Panc1 (cell line): ENCODE data around the gene ACSM2B. TPM values are rescaled to one million over a fixed set of nuclear protein-coding genes. Genes with fewer than 3 reads are reported as not detected.
"Not testable (repeated sequence)": the region's sequence is repeated elsewhere in the genome, so short reads cannot be mapped to it uniquely, and the experiment has no call there.

Experiments
- ATAC-seq: fragments of 200-7000 bp; cut with Tn5 transposase; 2 replicates; pipeline ENCODE4 v1.9.1; 2020; ENCODE audit warnings: mild to moderate bottlenecking, moderate library complexity
- BruUV-seq: library from RNA; stranded (reverse); fragments of 400-500 nt; replicated peaks from 2 replicates; lab custom pipeline; 2021; lab: Mats Ljungman, UMichigan
- CTCF ChIA-PET: fragments of 300-600 bp; sonication (Branson Sonifier 250); formaldehyde crosslinking; loops from one replicate; lab custom pipeline; 2022; ENCODE audit warnings: antibody characterized with exemption; lab: Charles Lee
- POLR2A ChIA-PET: fragments of 300-600 bp; sonication (Branson Sonifier 250); formaldehyde crosslinking; loops from one replicate; lab custom pipeline; 2022; ENCODE audit warnings: antibody characterized with exemption; lab: Charles Lee
- DNase-seq: peaks from one replicate; pipeline ENCODE4 v3.0.0-alpha.2; 2010; ENCODE audit warnings: low read depth, low spot score
- H3K27ac ChIP-seq: 2 replicates; pipeline ENCODE4 v1.5.1; 2011; ENCODE audit warnings: mild to moderate bottlenecking, low read length, inconsistent platforms
- H3K27me3 ChIP-seq: fragments of 200-500 bp; sonication (Bioruptor generic); 2 replicates; pipeline ENCODE4 v1.6.0; 2014; ENCODE audit warnings: low read length, inconsistent platforms; ENCODE audit not compliant: control insufficient read depth, insufficient read depth
- H3K36me3 ChIP-seq: fragments of 200-500 bp; sonication (Bioruptor generic); 2 replicates; pipeline ENCODE4 v1.5.1; 2014; ENCODE audit warnings: inconsistent platforms, mild to moderate bottlenecking, low read length, moderate library complexity; ENCODE audit not compliant: control insufficient read depth, insufficient read depth
- H3K4me1 ChIP-seq: 2 replicates; pipeline ENCODE4 v1.5.1; 2011; ENCODE audit warnings: inconsistent platforms, mild to moderate bottlenecking, low read length, moderate library complexity; ENCODE audit not compliant: control insufficient read depth, insufficient read depth
- H3K4me3 ChIP-seq, 2 experiments: 2 replicates each; pipeline ENCODE4 v1.5.1; 2011 to 2012; ENCODE audit warnings: low read depth in 2 of 2, low read length in 2 of 2, mild to moderate bottlenecking in 2 of 2, inconsistent platforms in 1 of 2, moderate library complexity in 1 of 2
- H3K9me3 ChIP-seq: fragments of 200-500 bp; sonication (Bioruptor generic); 2 replicates; pipeline ENCODE4 v1.5.1; 2014; ENCODE audit warnings: low read depth, mild to moderate bottlenecking, inconsistent platforms, low read length, moderate library complexity; ENCODE audit not compliant: control insufficient read depth, insufficient read depth
- in situ Hi-C: cut with HindIII; loops from 2 replicates; pipeline ENCODE4 v1.10.0; 2016; ENCODE audit warnings: low sequenced_read_pairs, low pct_unique_long_range_greater_than_20kb
- intact Hi-C: fragments of 100-400 bp; cut with micrococcal nuclease; formaldehyde crosslinking; loops from one replicate; pipeline ENCODE4 v1.10.0; 2022; ENCODE audit not compliant: unreplicated experiment
- total RNA-seq: library from RNA; stranded (reverse); gene quantifications from one replicate; pipeline ENCODE4 v1.2.1, GENCODE V29; 2021; ENCODE audit not compliant: unreplicated experiment

ACSM2B gene
- total RNA-seq, 1 experiment from 2014 or later = 0.10 TPM

- intact Hi-C loops, CTCF ChIA-PET, POLR2A ChIA-PET, H3K27ac ChIP-seq, H3K4me3 ChIP-seq, DNase-seq, in situ Hi-C loops, H3K4me1 ChIP-seq, BruUV-seq, H3K36me3 ChIP-seq, H3K9me3 ChIP-seq, ATAC-seq, H3K27me3 ChIP-seq: not testable (repeated sequence)
These were observed 16.6 kb upstream of the ACSM2B start for GRCh38 chr16:20592780-20593179.

- H3K9me3 ChIP-seq, in situ Hi-C loops, POLR2A ChIA-PET, H3K36me3 ChIP-seq, H3K4me3 ChIP-seq, CTCF ChIA-PET, DNase-seq, H3K4me1 ChIP-seq, intact Hi-C loops, BruUV-seq, ATAC-seq, H3K27me3 ChIP-seq, H3K27ac ChIP-seq: not testable (repeated sequence)
These were observed 13.3 kb upstream of the ACSM2B start for GRCh38 chr16:20589486-20589885.

- H3K4me3 ChIP-seq, ATAC-seq, intact Hi-C loops, H3K27me3 ChIP-seq, in situ Hi-C loops, POLR2A ChIA-PET, H3K36me3 ChIP-seq, DNase-seq, H3K9me3 ChIP-seq, BruUV-seq, CTCF ChIA-PET, H3K27ac ChIP-seq, H3K4me1 ChIP-seq: not testable (repeated sequence)
These were observed 11.5 kb upstream of the ACSM2B start for GRCh38 chr16:20587645-20588074.

DNA sequence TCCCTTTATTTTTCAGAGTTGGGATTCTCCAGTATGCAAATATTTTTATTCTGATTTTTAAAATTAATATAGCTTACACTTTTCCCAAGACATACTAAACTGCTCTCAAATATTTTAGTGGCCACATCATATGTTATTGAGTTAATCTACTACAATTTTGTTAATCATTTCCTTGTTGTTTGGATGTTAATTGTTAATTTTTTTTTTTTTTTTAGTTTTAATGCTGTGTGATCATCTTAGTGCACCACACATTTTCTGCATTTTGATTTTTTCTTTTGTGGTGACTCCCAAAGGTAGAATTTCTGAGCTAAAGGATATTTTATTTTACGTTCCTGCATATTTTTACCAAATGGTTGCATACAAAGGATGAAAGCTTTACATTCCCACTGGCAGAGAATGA, 10.5 kb upstream of the ACSM2B start:
- in situ Hi-C loops, intact Hi-C loops, H3K4me3 ChIP-seq, ATAC-seq, H3K36me3 ChIP-seq, CTCF ChIA-PET, H3K9me3 ChIP-seq, BruUV-seq, H3K27ac ChIP-seq, DNase-seq, H3K4me1 ChIP-seq, POLR2A ChIA-PET, H3K27me3 ChIP-seq: not testable (repeated sequence)

DNA sequence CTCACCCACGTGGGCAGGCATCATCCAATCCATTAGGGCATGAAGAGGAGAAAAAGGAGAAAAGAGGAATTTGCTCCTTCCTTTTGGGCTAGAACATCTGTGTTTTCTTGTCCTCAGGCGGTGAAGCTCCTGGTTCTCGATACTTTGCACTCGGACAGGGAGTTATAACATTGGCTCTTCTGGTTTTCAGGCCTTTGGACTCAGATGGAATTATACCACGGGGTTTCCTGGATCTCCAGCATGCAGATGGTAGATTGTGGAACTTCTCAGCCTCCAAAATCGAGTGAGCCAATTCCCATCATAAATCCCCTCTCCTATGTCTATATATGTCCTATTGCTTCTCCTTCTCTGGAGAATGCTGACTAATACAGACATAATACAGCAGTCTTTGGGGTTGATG, 9.9 kb upstream of the ACSM2B start:
- H3K27ac ChIP-seq, H3K4me1 ChIP-seq, BruUV-seq, H3K4me3 ChIP-seq, CTCF ChIA-PET, H3K36me3 ChIP-seq, ATAC-seq, H3K9me3 ChIP-seq, in situ Hi-C loops, DNase-seq, intact Hi-C loops, POLR2A ChIA-PET, H3K27me3 ChIP-seq: not testable (repeated sequence)

DNA sequence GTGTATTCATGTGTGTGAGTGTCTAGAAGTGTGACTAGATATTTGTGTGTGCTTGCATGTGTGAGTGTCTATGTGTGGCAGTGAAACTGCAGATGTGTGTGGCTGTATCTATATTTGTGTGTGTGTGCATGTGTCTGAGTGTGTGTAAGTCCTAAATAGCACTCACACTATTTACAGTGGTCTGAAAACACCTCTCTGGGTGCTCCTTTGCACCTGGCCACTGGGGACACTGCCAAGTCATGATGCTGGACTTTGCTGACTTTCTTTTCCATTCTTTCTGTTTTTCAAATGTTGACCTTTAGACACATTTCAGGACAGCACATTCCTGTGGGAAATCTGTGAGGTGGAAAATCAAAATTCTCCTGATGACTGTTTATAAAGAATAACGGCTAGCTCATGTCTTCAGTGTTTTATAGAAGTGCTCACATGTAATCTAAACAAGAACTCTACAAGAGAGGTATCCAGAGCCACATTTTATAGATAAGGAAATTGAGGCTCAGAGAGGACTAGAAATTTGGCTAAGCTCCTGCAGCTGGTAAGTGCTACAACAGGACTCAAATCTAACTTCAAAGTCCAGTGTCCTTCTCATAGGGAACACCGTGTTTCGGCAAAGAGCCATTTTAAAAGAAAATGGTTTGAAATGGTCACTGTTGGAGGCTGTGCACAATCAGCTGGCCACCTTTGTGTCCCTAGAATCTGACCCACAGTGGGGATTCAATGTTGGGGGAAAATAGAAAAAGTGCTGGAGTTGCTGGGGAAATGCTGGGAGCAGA, 4.5 kb upstream of the ACSM2B start:
- H3K27ac ChIP-seq, DNase-seq, ATAC-seq, H3K36me3 ChIP-seq, H3K27me3 ChIP-seq, H3K4me1 ChIP-seq, in situ Hi-C loops, intact Hi-C loops, POLR2A ChIA-PET, H3K4me3 ChIP-seq, CTCF ChIA-PET, H3K9me3 ChIP-seq, BruUV-seq: not testable (repeated sequence)

GRCh38 chr16:20578091-20578490, 1.9 kb upstream of the ACSM2B start:
- H3K4me1 ChIP-seq, intact Hi-C loops, ATAC-seq, H3K4me3 ChIP-seq, BruUV-seq, DNase-seq, H3K9me3 ChIP-seq, H3K27ac ChIP-seq, POLR2A ChIA-PET, in situ Hi-C loops, CTCF ChIA-PET, H3K27me3 ChIP-seq, H3K36me3 ChIP-seq: not testable (repeated sequence)
